HCT116 (cell line): ENCODE results near the gene GABRB3.

Experiments
- POLR2A ChIP-seq: IDR thresholded peaks from 2 replicates; pipeline ENCODE4 v1.7.0; 2011; ENCODE audit warnings: borderline replicate concordance; ENCODE audit not compliant: insufficient read depth, insufficient read length; ENCODE audit errors: extremely low read depth
- SIN3A ChIP-seq: IDR thresholded peaks from 2 replicates; pipeline ENCODE4 v1.6.1; 2012; ENCODE audit warnings: low read depth

DNA sequence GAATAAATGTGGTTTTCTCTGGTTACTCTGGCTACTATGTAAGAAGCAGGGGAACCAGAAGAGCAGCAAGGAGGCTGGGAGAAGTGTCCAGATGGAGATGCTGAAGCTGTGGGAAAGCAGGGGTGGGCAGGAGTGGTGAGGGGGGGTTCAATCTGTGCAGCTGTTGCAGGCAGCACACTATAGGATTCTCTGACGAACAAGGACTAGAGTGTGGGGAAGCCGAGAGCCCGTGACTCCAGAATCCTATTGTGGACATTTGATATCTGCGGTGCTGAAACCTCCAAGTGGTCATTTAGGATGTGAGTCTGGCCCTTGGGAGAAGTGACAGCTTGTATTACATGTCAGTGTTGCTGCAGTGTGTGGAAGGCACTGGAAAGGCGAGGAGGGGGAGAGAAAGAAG, 60.5 kb downstream of the GABRB3 start:
- TF ChIP-seq POLR2A (no peak), SIN3A (no peak)
